ENCODE data around the gene LINS1. TPM values are rescaled to one million over a fixed set of nuclear protein-coding genes. Genes with fewer than 3 reads are reported as not detected.

The LINS1 gene
- total RNA-seq, 1 experiment from 2014 or later, result 17.3 TPM

DNA sequence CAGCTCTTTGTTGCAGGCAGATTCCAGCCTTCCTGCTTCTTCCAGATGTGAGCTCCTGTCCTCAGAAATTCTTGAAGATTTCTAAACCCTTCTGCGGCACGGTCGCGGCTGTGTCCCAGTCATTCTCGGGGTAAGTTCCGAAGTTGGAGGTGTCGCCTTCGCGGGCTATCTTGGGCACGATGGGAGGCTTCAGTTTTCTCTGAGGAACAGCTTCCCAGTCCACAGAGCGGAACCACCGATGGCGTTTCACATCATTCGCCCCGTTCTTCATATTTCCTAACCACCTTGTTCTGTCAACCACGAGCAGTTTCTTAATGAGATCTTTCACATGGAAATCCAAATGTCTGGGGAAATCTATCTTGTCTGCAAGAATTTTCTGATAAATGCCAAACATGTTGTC is 48.5 kb downstream of the LINS1 start:
- CTCF ChIA-PET, result no interaction called here
- no TSS peak for BruUV-seq (replicated peaks)
- no peaks in the 10 kb centered on the region for H3K9me3 ChIP-seq (ENCODE audit: low read depth, low read length, poor library complexity, severe bottlenecking)

DNA sequence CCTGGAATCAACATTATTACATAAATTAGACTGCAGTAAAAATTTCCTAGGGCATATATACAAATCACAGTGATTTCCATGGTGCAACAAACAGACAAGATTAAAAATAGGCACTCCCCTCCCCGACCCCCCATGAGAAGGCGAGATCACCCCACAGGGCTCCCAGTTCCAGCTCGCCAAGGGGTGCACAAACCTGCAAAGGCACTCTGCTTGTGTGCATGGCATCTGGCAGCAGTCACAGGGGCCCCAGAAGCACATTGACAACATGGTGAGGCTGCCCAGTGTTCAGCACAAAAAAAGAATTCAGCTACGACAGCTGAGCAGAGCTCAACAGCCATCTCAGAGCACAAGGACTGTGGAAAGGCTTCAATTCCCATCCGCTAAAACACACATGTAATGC is 54.0 kb downstream of the LINS1 start:
- Histone ChIP-seq H3K27me3 (replicated peaks; ENCODE audit: insufficient read depth, low read depth, low read length, poor library complexity) (no peaks in the 10 kb centered on the region), H3K27ac (ENCODE audit: low read depth, low read length, poor library complexity, severe bottlenecking) (no peak overlapping the region), H3K4me3 (ENCODE audit: low read depth, low read length, poor library complexity, severe bottlenecking) (no peak overlapping the region), H3K36me3 (ENCODE audit: insufficient read depth, low read length, poor library complexity, severe bottlenecking) (no peaks in the 10 kb centered on the region), H3K4me1 (ENCODE audit: insufficient read depth, low read length, poor library complexity, severe bottlenecking) (no peaks in the 10 kb centered on the region), H3K9me3 (ENCODE audit: low read depth, low read length, poor library complexity, severe bottlenecking) (no peaks in the 10 kb centered on the region)
- POLR2A ChIA-PET (ENCODE audit: low non-redundant PET), result no interaction called here
- TF ChIP-seq, protein P1, sequence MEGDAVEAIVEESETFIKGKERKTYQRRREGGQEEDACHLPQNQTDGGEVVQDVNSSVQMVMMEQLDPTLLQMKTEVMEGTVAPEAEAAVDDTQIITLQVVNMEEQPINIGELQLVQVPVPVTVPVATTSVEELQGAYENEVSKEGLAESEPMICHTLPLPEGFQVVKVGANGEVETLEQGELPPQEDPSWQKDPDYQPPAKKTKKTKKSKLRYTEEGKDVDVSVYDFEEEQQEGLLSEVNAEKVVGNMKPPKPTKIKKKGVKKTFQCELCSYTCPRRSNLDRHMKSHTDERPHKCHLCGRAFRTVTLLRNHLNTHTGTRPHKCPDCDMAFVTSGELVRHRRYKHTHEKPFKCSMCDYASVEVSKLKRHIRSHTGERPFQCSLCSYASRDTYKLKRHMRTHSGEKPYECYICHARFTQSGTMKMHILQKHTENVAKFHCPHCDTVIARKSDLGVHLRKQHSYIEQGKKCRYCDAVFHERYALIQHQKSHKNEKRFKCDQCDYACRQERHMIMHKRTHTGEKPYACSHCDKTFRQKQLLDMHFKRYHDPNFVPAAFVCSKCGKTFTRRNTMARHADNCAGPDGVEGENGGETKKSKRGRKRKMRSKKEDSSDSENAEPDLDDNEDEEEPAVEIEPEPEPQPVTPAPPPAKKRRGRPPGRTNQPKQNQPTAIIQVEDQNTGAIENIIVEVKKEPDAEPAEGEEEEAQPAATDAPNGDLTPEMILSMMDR (conservative IDR thresholded peaks at IDR 0.05; ENCODE audit: low read depth, low read length), result no peak
- TF ChIP-seq EZH2 (IDR thresholded peaks at IDR 0.05; ENCODE audit: borderline replicate concordance, low read depth, low read length, poor library complexity, severe bottlenecking), result no peak
- no peak for DNase-seq (ENCODE audit: low spot score)
- no TSS peak for BruUV-seq (replicated peaks)
- CTCF ChIA-PET, result no interaction called here
- intact Hi-C loops (cut with micrococcal nuclease; ENCODE audit: unreplicated experiment), result no loop called here

More for the DNA sequence above, 48.5 kb downstream of the LINS1 start:
- TF ChIP-seq EZH2 (IDR thresholded peaks at IDR 0.05; ENCODE audit: borderline replicate concordance, low read depth, low read length, poor library complexity, severe bottlenecking), result no peak
- Histone ChIP-seq H3K27me3 (replicated peaks; ENCODE audit: insufficient read depth, low read depth, low read length, poor library complexity) (no peaks in the 10 kb centered on the region), H3K4me3 (ENCODE audit: low read depth, low read length, poor library complexity, severe bottlenecking) (no peak overlapping the region), H3K4me1 (ENCODE audit: insufficient read depth, low read length, poor library complexity, severe bottlenecking) (no peaks in the 10 kb centered on the region), H3K27ac (ENCODE audit: low read depth, low read length, poor library complexity, severe bottlenecking) (no peak overlapping the region), H3K36me3 (ENCODE audit: insufficient read depth, low read length, poor library complexity, severe bottlenecking) (no peaks in the 10 kb centered on the region)
- intact Hi-C loops (cut with micrococcal nuclease; ENCODE audit: unreplicated experiment), result no loop called here
- POLR2A ChIA-PET (ENCODE audit: low non-redundant PET), result no interaction called here
- DNase-seq (ENCODE audit: low spot score), result no peak

DNA sequence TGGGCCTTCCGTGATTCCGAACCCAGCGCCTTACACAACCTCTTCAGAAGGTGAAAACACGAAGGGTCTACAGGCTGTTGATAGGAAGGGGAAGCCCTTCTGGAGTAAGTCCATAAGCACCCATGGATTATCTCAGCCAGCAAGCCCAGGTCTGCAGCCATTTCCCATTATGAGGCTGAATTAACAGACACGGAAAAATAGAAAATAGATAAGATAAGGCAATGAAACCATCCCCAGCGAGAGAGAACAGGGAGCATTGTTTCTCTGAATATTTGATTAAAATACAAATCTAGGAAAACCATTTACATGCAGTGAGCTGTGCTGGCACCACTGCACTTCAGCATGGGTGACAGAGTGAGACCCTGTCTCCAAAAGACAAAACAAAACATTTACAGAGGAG is 57.0 kb downstream of the LINS1 start:
- H3K27ac ChIP-seq (ENCODE audit: low read depth, low read length, poor library complexity, severe bottlenecking), result no peak overlapping the region
- ChIA-PET CTCF (no interaction called here), POLR2A (ENCODE audit: low non-redundant PET) (no interaction called here)
- intact Hi-C loops (cut with micrococcal nuclease; ENCODE audit: unreplicated experiment), result no loop called here
- H3K9me3 ChIP-seq (ENCODE audit: low read depth, low read length, poor library complexity, severe bottlenecking), result no peaks in the 10 kb centered on the region
- no peak for TF ChIP-seq EZH2 (IDR thresholded peaks at IDR 0.05; ENCODE audit: borderline replicate concordance, low read depth, low read length, poor library complexity, severe bottlenecking)
- TF ChIP-seq, protein P1 (conservative IDR thresholded peaks at IDR 0.05; ENCODE audit: low read depth, low read length), result no peak
- no peaks in the 10 kb centered on the region for H3K4me1 ChIP-seq (ENCODE audit: insufficient read depth, low read length, poor library complexity, severe bottlenecking)
- no TSS peak for BruUV-seq (replicated peaks)
- no peak overlapping the region for H3K4me3 ChIP-seq (ENCODE audit: low read depth, low read length, poor library complexity, severe bottlenecking)
- H3K36me3 ChIP-seq (ENCODE audit: insufficient read depth, low read length, poor library complexity, severe bottlenecking), result no peaks in the 10 kb centered on the region
- no peak for DNase-seq (ENCODE audit: low spot score)
- H3K27me3 ChIP-seq (replicated peaks; ENCODE audit: insufficient read depth, low read depth, low read length, poor library complexity), result no peaks in the 10 kb centered on the region

- H3K27me3 ChIP-seq (replicated peaks; ENCODE audit: insufficient read depth, low read depth, low read length, poor library complexity), result no peaks in the 10 kb centered on the region
- no peaks in the 10 kb centered on the region for H3K4me1 ChIP-seq (ENCODE audit: insufficient read depth, low read length, poor library complexity, severe bottlenecking)
- ChIA-PET CTCF (no interaction called here), POLR2A (ENCODE audit: low non-redundant PET) (no interaction called here)
- no peaks in the 10 kb centered on the region for H3K9me3 ChIP-seq (ENCODE audit: low read depth, low read length, poor library complexity, severe bottlenecking)
- intact Hi-C loops (cut with micrococcal nuclease; ENCODE audit: unreplicated experiment), result no loop called here
- BruUV-seq (replicated peaks), result no TSS peak
- no peak overlapping the region for H3K4me3 ChIP-seq (ENCODE audit: low read depth, low read length, poor library complexity, severe bottlenecking)
- H3K27ac ChIP-seq (ENCODE audit: low read depth, low read length, poor library complexity, severe bottlenecking), result no peak overlapping the region
- no peak for DNase-seq (ENCODE audit: low spot score)
- TF ChIP-seq, protein P1 (conservative IDR thresholded peaks at IDR 0.05; ENCODE audit: low read depth, low read length), result no peak
- TF ChIP-seq EZH2 (IDR thresholded peaks at IDR 0.05; ENCODE audit: borderline replicate concordance, low read depth, low read length, poor library complexity, severe bottlenecking), result no peak
- H3K36me3 ChIP-seq (ENCODE audit: insufficient read depth, low read length, poor library complexity, severe bottlenecking), result no peaks in the 10 kb centered on the region
Observed at GRCh38 chr15:100544338-100544841, 57.6 kb downstream of the LINS1 start.
